HCT116 (cell line): ENCODE data around the gene CD244.

ENCODE experiments used
- CTCF ChIP-seq, 3 experiments: fragments of 200-600 bp in 1 of 3; sonication (generic) in 1 of 3; IDR thresholded peaks in 2 of 3; conservative IDR thresholded peaks in 1 of 3; 2 replicates each; pipeline ENCODE4 v1.5.1; 2012 to 2017; ENCODE audit warnings: low read depth in 2 of 3, low read length in 2 of 3, antibody characterized with exemption in 1 of 3, borderline replicate concordance in 1 of 3, control low read depth in 1 of 3, mild to moderate bottlenecking in 1 of 3, mixed read lengths in 1 of 3, mixed run types in 1 of 3, moderate library complexity in 1 of 3; ENCODE audit not compliant: insufficient read depth in 1 of 3
- EGR1 ChIP-seq: IDR thresholded peaks from 2 replicates; pipeline ENCODE4 v1.6.1; 2012; ENCODE audit warnings: low read depth
- EZH2 ChIP-seq: fragments of 200-600 bp; sonication (generic); IDR thresholded peaks from 2 replicates; pipeline ENCODE4 v1.6.1; 2017; ENCODE audit warnings: antibody characterized with exemption, mixed run types
- JUND ChIP-seq: IDR thresholded peaks from 2 replicates; pipeline ENCODE4 v1.6.1; 2012
- POLR2A ChIP-seq: IDR thresholded peaks from 2 replicates; pipeline ENCODE4 v1.7.0; 2011; ENCODE audit warnings: borderline replicate concordance; ENCODE audit not compliant: insufficient read depth, insufficient read length; ENCODE audit errors: extremely low read depth
- POLR2AphosphoS5 ChIP-seq: IDR thresholded peaks from 2 replicates; pipeline ENCODE4 v1.6.1; 2011; ENCODE audit warnings: mild to moderate bottlenecking, low read depth, low read length, moderate library complexity
- RAD21 ChIP-seq: IDR thresholded peaks from 2 replicates; pipeline ENCODE4 v1.6.1; 2012; ENCODE audit warnings: low read depth, mild to moderate bottlenecking
- REST ChIP-seq: IDR thresholded peaks from 2 replicates; pipeline ENCODE4 v1.6.1; 2012; ENCODE audit warnings: low read depth
- ZFX ChIP-seq: fragments of 450-650 bp; IDR thresholded peaks from 2 replicates; pipeline ENCODE4 v1.6.1; 2017
- ZNF274 ChIP-seq: fragments of 200-500 bp; sonication (Bioruptor generic); IDR thresholded peaks from 2 replicates; pipeline ENCODE4 v1.6.1; 2014; ENCODE audit warnings: mild to moderate bottlenecking, low read depth, low read length, inconsistent platforms

- TF ChIP-seq CTCF (IDR thresholded peaks at IDR 0.05 in 2 of 3, conservative IDR thresholded peaks at IDR 0.05 in 1 of 3; ENCODE audit: borderline replicate concordance in 1 of 3, insufficient read depth in 1 of 3, low read depth in 2 of 3, low read length in 2 of 3) (no peak), POLR2A (no peak), REST (no peak), EGR1 (no peak), ZNF274 (no peak), ZFX (no peak), JUND (no peak), RAD21 (no peak), EZH2 (no peak), POLR2AphosphoS5 (no peak)
These were observed 12.1 kb downstream of the CD244 start for GRCh38 chr1:160850541-160850940.
